ENCODE data around the gene FBXL14. TPM values are rescaled to one million over a fixed set of nuclear protein-coding genes. Genes with fewer than 3 reads are reported as not detected.
A peak's percentile ranks its signal among the peaks of the same experiment; 100 is the strongest.

Gene FBXL14
- total and polyA plus RNA-seq, 9 of the 15 experiments (the other 6 are each of a cell fraction or from before 2014, with no cell fraction given) = 0.13 to 9.8 (median 3.3) TPM

GRCh38 chr12:1592444-1593173 lies 1.8 kb downstream of the FBXL14 start:
- no TSS peak for BruUV-seq (replicated peaks)
- FAIRE-seq (no peak), ATAC-seq (peak; percentile 59), DNase-seq (ENCODE audit: extremely low read depth in 1 of 4, low spot score in 3 of 4) (peak; percentile 37 to 64 (median 41))
- intact Hi-C loops (cut with micrococcal nuclease) = no loop called here
- Histone ChIP-seq H3K9me1 (ENCODE audit: control insufficient read depth, insufficient read depth, low read length) (no peaks in the 10 kb centered on the region), H2AFZ (ENCODE audit: low read depth, low read length) (no peak overlapping the region), H3K36me3 (ENCODE audit: control insufficient read depth, insufficient read depth, low read length) (peaks cover 10% of the 10 kb centered on the region; the same call in 1 of the 3 replicates), H3K27me3 (ENCODE audit: control insufficient read depth in 2 of 2, insufficient read depth in 2 of 2, low read length in 2 of 2) (no peaks in the 10 kb centered on the region), H3K27ac (ENCODE audit: extremely low read depth, low read depth, low read length) (no peak overlapping the region; the same call in 2 of the 3 replicates), H3K79me2 (ENCODE audit: control insufficient read depth, insufficient read depth, low read length) (peaks cover 58% of the 10 kb centered on the region), H3K9me3 (replicated peaks; ENCODE audit: control insufficient read depth, insufficient read depth, low read depth, low read length) (no peaks in the 10 kb centered on the region), H3K4me2 (ENCODE audit: insufficient read depth, low read length) (peak overlapping the region; percentile 81), H3K9ac (ENCODE audit: insufficient read depth in 1 of 2, low read depth in 2 of 2, low read length in 2 of 2) (peak overlapping the region; percentile 35 to 89; a peak in 3 of 4 replicates), H3K4me1 (replicated peaks in 1 of 2; ENCODE audit: control insufficient read depth in 2 of 2, insufficient read depth in 2 of 2, low read length in 2 of 2) (peaks cover 26 to 45% of the 10 kb centered on the region in 2 experiments; a peak in 4 of 5 replicates), H3K4me3 (peak overlapping the region; percentile 62), H4K20me1 (replicated peaks; ENCODE audit: control insufficient read depth, insufficient read depth, low read length) (peaks cover 12% of the 10 kb centered on the region)
- POLR2A ChIA-PET = interaction anchor here (0.6 to 1.6 kb wide), 6 partner anchors 10 to 475 kb away, joined by 3 to 6 read pairs (median 4); no protein-coding TSS in a partner anchor
- in situ Hi-C loops (cut with MboI) = loop anchor here (5.0 to 25.0 kb wide), 3 partner anchors 305 to 1030 kb away; no protein-coding TSS in a partner anchor
- WGBS (ENCODE audit: insufficient coverage, low coverage, missing lambda C conversion rate) = 13% methylated on average over 19 of the region's 27 CpGs
- CTCF ChIA-PET (ENCODE audit: low intra/inter-chr PET ratio) = no interaction called here
- TF ChIP-seq HOMEZ (CRISPR knock-in tag; IDR thresholded peaks at IDR 0.05) = no peak
- no peak for TF ChIP-seq MECOM (CRISPR knock-in tag; IDR thresholded peaks at IDR 0.05)
- peak; percentile 53 for TF ChIP-seq PRDM10 (IDR thresholded peaks at IDR 0.05; ENCODE audit: partially characterized antibody)
- TF ChIP-seq ZNF695 (CRISPR knock-in tag; IDR thresholded peaks at IDR 0.05) = no peak
- no peak for TF ChIP-seq HNRNPH1 (optimal IDR thresholded peaks at IDR 0.05; ENCODE audit: low read depth, low read length)
- no peak for TF ChIP-seq SMC3 (conservative IDR thresholded peaks at IDR 0.05; ENCODE audit: insufficient read depth, low read depth, low read length)
- TF ChIP-seq ZNF24 (IDR thresholded peaks at IDR 0.05) = no peak
- TF ChIP-seq ETV1 (tag; conservative IDR thresholded peaks at IDR 0.05; ENCODE audit: low read depth) = no peak
- no peak for TF ChIP-seq ATF1 (CRISPR knock-in tag; IDR thresholded peaks at IDR 0.05)
- TF ChIP-seq ATF1 (tag; IDR thresholded peaks at IDR 0.05) = peak; percentile 36; the same call in 1 of the 2 replicates
- TF ChIP-seq ZNF239 (CRISPR knock-in tag; IDR thresholded peaks at IDR 0.05) = no peak
- no peak for TF ChIP-seq CTCF (IDR thresholded peaks at IDR 0.05 in 2 of 3, conservative IDR thresholded peaks at IDR 0.05 in 1 of 3; ENCODE audit: insufficient read depth in 2 of 3, low read depth in 1 of 3, low read length in 3 of 3)
- TF ChIP-seq ESRRA (IDR thresholded peaks at IDR 0.05; ENCODE audit: borderline replicate concordance, low read depth) = no peak
- TF ChIP-seq NFIC (IDR thresholded peaks at IDR 0.05) = no peak
- TF ChIP-seq U2AF2 (optimal IDR thresholded peaks at IDR 0.05; ENCODE audit: low read depth, low read length) = no peak
- no peak for TF ChIP-seq ZNF133 (CRISPR knock-in tag; IDR thresholded peaks at IDR 0.05)
